ENCODE data around the gene MMAA.

MMAA gene

GRCh38 chr4:145602129-145602760, 16.9 kb upstream of the MMAA start:
- H3K4me3 ChIP-seq (ENCODE audit: control insufficient read depth, low read depth, low read length) = no peak overlapping the region
- no peak for DNase-seq (ENCODE audit: low read depth)
- no peak for TF ChIP-seq CTCF (IDR thresholded peaks at IDR 0.05; ENCODE audit: control insufficient read depth, insufficient read depth, low read depth, low read length, missing control alignments)

GRCh38 chr4:145605941-145606340, 13.2 kb upstream of the MMAA start:
- no peak for DNase-seq (ENCODE audit: low read depth)
- H3K4me3 ChIP-seq (ENCODE audit: control insufficient read depth, low read depth, low read length) = no peak overlapping the region
- TF ChIP-seq CTCF (IDR thresholded peaks at IDR 0.05; ENCODE audit: control insufficient read depth, insufficient read depth, low read depth, low read length, missing control alignments) = no peak

- H3K4me3 ChIP-seq (ENCODE audit: control insufficient read depth, low read depth, low read length) = no peak overlapping the region
- TF ChIP-seq CTCF (IDR thresholded peaks at IDR 0.05; ENCODE audit: control insufficient read depth, insufficient read depth, low read depth, low read length, missing control alignments) = peak; percentile 69
- peak; percentile 28 for DNase-seq (ENCODE audit: low read depth)
Observed at GRCh38 chr4:145609481-145610427, 9.4 kb upstream of the MMAA start.

GRCh38 chr4:145613566-145614232, 5.5 kb upstream of the MMAA start:
- H3K4me3 ChIP-seq (ENCODE audit: control insufficient read depth, low read depth, low read length) = no peak overlapping the region
- no peak for DNase-seq (ENCODE audit: low read depth)
- no peak for TF ChIP-seq CTCF (IDR thresholded peaks at IDR 0.05; ENCODE audit: control insufficient read depth, insufficient read depth, low read depth, low read length, missing control alignments)

GRCh38 chr4:145614233-145614610, 5.0 kb upstream of the MMAA start:
- no peak overlapping the region for H3K4me3 ChIP-seq (ENCODE audit: control insufficient read depth, low read depth, low read length)
- no peak for DNase-seq (ENCODE audit: low read depth)
- TF ChIP-seq CTCF (IDR thresholded peaks at IDR 0.05; ENCODE audit: control insufficient read depth, insufficient read depth, low read depth, low read length, missing control alignments) = no peak

GRCh38 chr4:145618210-145618931, 814 bp upstream of the MMAA start:
- H3K4me3 ChIP-seq (ENCODE audit: control insufficient read depth, low read depth, low read length) = peak overlapping the region; percentile 86

More at GRCh38 chr4:145618210-145618931, 814 bp upstream of the MMAA start:
- TF ChIP-seq CTCF (IDR thresholded peaks at IDR 0.05; ENCODE audit: control insufficient read depth, insufficient read depth, low read depth, low read length, missing control alignments) = no peak
- DNase-seq (ENCODE audit: low read depth) = no peak

All from AG09309 (cell line).